Spleen (tissue), 11 donors: ENCODE measurements around the gene GOLGA2. TPM values are rescaled to one million over a fixed set of nuclear protein-coding genes. Genes with fewer than 3 reads are reported as not detected.
A peak's percentile ranks its signal among the peaks of the same experiment; 100 is the strongest.

ENCODE experiments used
- DNase-seq: peaks from one replicate; pipeline ENCODE4 v3.0.0-alpha.2; 2020
- H3K27ac ChIP-seq, 8 donors: fragments of 200-600 bp; sonication (generic) in 7 of 8; 1 replicate in 4 of 8; 2 replicates in 4 of 8; pipeline versions ENCODE4 v1.5.0 to v1.8.0; 2016 to 2021; ENCODE audit warnings: inconsistent platforms in 4 of 8, mild to moderate bottlenecking in 4 of 8, moderate library complexity in 1 of 8
- H3K27me3 ChIP-seq, 7 donors: fragments of 200-600 bp; sonication (generic) in 6 of 7; replicated peaks in 1 of 7; 1 replicate in 4 of 7; 2 replicates in 3 of 7; pipeline versions ENCODE4 v1.5.0 to v1.8.0; 2016 to 2021; ENCODE audit warnings: inconsistent platforms in 3 of 7, mild to moderate bottlenecking in 1 of 7
- H3K36me3 ChIP-seq, 6 donors: fragments of 200-600 bp; sonication (generic) in 5 of 6; 1 replicate in 4 of 6; 2 replicates in 2 of 6; pipeline versions ENCODE4 v1.5.0 to v1.8.0; 2016 to 2021; ENCODE audit warnings: inconsistent platforms in 2 of 6
- H3K4me1 ChIP-seq, 6 donors: fragments of 200-600 bp; sonication (generic) in 5 of 6; 1 replicate in 3 of 6; 2 replicates in 3 of 6; pipeline versions ENCODE4 v1.5.0 to v1.8.0; 2016 to 2021; ENCODE audit warnings: inconsistent platforms in 3 of 6
- H3K4me3 ChIP-seq, 8 donors: fragments of 200-600 bp; sonication (generic) in 7 of 8; 1 replicate in 4 of 8; 2 replicates in 4 of 8; pipeline versions ENCODE4 v1.5.0 to v1.8.0; 2016 to 2021; ENCODE audit warnings: inconsistent platforms in 4 of 8, mild to moderate bottlenecking in 4 of 8, moderate library complexity in 2 of 8
- H3K9me3 ChIP-seq, 8 donors: fragments of 200-600 bp; sonication (generic) in 7 of 8; 1 replicate in 4 of 8; 2 replicates in 4 of 8; pipeline versions ENCODE4 v1.5.0 to v1.8.0; 2016 to 2021; ENCODE audit warnings: inconsistent platforms in 4 of 8
- CTCF ChIP-seq, 11 experiments: fragments of 200-600 bp in 7 of 11; fragments of 450-650 bp in 4 of 11; sonication (generic) in 4 of 11; IDR thresholded peaks in 8 of 11; conservative IDR thresholded peaks in 3 of 11; 1 replicate in 7 of 11; 2 replicates in 4 of 11; pipeline versions ENCODE4 v1.4.0 to v1.8.0; 2016 to 2021; ENCODE audit warnings: antibody characterized with exemption in 11 of 11, inconsistent platforms in 4 of 11, mild to moderate bottlenecking in 1 of 11
- POLR2A ChIP-seq, 3 donors: fragments of 450-650 bp; IDR thresholded peaks; one replicate each; pipeline ENCODE4 v1.5.1; 2017; ENCODE audit warnings: antibody characterized with exemption in 3 of 3, mild to moderate bottlenecking in 1 of 3
- POLR2AphosphoS5 ChIP-seq, 3 donors: sonication (generic); formaldehyde crosslinking; IDR thresholded peaks; one replicate each; pipeline ENCODE4 v1.5.1; 2017; ENCODE audit warnings: antibody characterized with exemption in 3 of 3
- WGBS, 5 donors: extraction: QIAGEN DNeasy Blood & Tissue Kit in 3 of 5; methylation state at CpG; one replicate each; pipeline versions ENCODE4 v1.1.5 to v1.1.7; 2013 to 2018; 5-methylcytosine and 5-hydroxymethylcytosine counted together
- intact Hi-C: fragments of 100-400 bp; cut with DNase I; formaldehyde crosslinking; loops from one replicate; pipeline ENCODE4 v1.15.0; 2023; ENCODE audit warnings: low total_unique reads
- polyA plus RNA-seq, 3 donors: library from polyadenylated mRNA; stranded (reverse); fragments of 200-250 nt; gene quantifications; one replicate each; pipeline ENCODE4 v1.2.1, GENCODE V29; 2013
- total RNA-seq, 7 donors: library from RNA; depleted of rRNA in 3 of 7; stranded (reverse); fragments of >200 nt in 3 of 7; fragmentation: NEBNext Ultra II Directional in 4 of 7; extraction: Animal tissue kit (Norgen Biotek cat#: 25700) in 4 of 7; gene quantifications; one replicate each; pipeline versions ENCODE4 v1.1.0 to v1.2.1, GENCODE V29; 2016 to 2021
- donor health status: healthy with polysubstance abuse.
- donor health status: DM: no; HTN: no; CAD: no; lungs with moderate emphysema.
- donor health status: DM: no; HTN: no; CAD: no.
- donor health status: Bipolar disorder and iron deficiency.
- donor health status: healthy.
- donor health status: DM: no; HTN: no; CAD: no.
- donor health status: DM: yes; HTN: yes; CAD: no.

GOLGA2 gene
- total and polyA plus RNA-seq, 10 donors = 15.5 to 79.0 (median 59.5) TPM

GRCh38 chr9:128271512-128271911 lies 4.3 kb downstream of the GOLGA2 start:
- WGBS, 5 donors = 84 to 94% (median 88%) methylated on average over 5 of the region's 5 CpGs
- Histone ChIP-seq H3K27me3 (no peaks in the 10 kb centered on the region), H3K4me3 (no peak overlapping the region), H3K4me1 (peaks cover 13 to 29% (median 21%) of the 10 kb centered on the region in 6 donors), H3K9me3 (no peaks in the 10 kb centered on the region), H3K36me3 (peaks cover 0 to 73% (median 36%) of the 10 kb centered on the region in 6 donors), H3K27ac (no peak overlapping the region)
- TF ChIP-seq POLR2A (IDR thresholded peaks at IDR 0.05) (no peak), POLR2AphosphoS5 (IDR thresholded peaks at IDR 0.05) (no peak), CTCF (IDR thresholded peaks at IDR 0.05 in 8 of 11, conservative IDR thresholded peaks at IDR 0.05 in 3 of 11) (no peak)
- DNase-seq = no peak
- intact Hi-C loops = no loop called here

GRCh38 chr9:128271112-128271511 lies 4.7 kb downstream of the GOLGA2 start:
- Histone ChIP-seq H3K27ac (no peak overlapping the region), H3K36me3 (peaks cover 0 to 77% (median 36%) of the 10 kb centered on the region in 6 donors), H3K4me1 (peaks cover 12 to 25% (median 18%) of the 10 kb centered on the region in 6 donors), H3K4me3 (no peak overlapping the region), H3K27me3 (no peaks in the 10 kb centered on the region), H3K9me3 (no peaks in the 10 kb centered on the region)
- no peak for DNase-seq
- WGBS, 5 donors = 83 to 97% (median 91%) methylated on average over 2 to 3 of the region's 3 CpGs
- TF ChIP-seq POLR2A (IDR thresholded peaks at IDR 0.05) (no peak), POLR2AphosphoS5 (IDR thresholded peaks at IDR 0.05) (no peak), CTCF (IDR thresholded peaks at IDR 0.05 in 8 of 11, conservative IDR thresholded peaks at IDR 0.05 in 3 of 11) (no peak)
- intact Hi-C loops = no loop called here

DNA sequence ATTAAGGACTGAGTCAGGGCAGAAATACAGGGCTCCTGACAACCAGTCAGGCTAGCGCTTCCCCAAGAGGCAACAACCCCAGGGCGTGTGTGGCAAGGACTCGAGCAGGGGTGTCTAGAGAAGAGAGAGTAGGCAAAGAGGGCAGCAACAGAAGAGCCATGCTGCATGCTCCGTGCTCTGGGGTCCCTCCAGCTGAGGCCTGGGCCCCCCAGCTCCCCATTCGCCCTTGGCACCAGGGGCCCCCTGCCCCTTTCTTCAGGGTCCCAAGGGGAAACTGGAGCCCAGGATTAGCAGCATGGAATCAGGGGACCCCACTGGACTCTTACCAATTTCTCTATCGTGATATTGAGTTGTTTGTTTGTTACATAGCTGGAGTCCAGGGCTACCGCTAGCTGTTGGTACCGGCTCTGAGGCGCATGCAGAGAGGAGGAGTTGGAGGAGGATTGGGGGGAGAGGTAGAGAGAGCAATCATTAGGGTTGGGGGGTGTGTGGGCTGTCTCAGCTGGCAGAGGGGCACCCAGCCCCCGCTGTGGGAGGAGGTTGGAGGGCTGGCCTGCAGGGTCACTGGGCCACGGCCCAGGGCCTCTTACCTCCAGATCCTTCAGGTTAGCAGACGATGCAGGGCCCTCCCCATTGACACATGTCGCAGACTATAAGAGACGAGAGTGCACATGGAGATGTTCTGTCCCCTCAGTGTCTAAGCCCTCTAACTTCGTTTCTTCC lies 8.8 kb downstream of the GOLGA2 start:
- Histone ChIP-seq H3K36me3 (peaks cover 4 to 100% (median 45%) of the 10 kb centered on the region in 6 donors), H3K9me3 (no peaks in the 10 kb centered on the region), H3K27ac (no peak overlapping the region), H3K4me3 (no peak overlapping the region), H3K27me3 (no peaks in the 10 kb centered on the region), H3K4me1 (no peaks in the 10 kb centered on the region)
- DNase-seq = no peak
- intact Hi-C loops = no loop called here
- TF ChIP-seq POLR2A (IDR thresholded peaks at IDR 0.05) (no peak), POLR2AphosphoS5 (IDR thresholded peaks at IDR 0.05) (peak in 1 of 3 donors; percentile 24), CTCF (IDR thresholded peaks at IDR 0.05 in 8 of 11, conservative IDR thresholded peaks at IDR 0.05 in 3 of 11) (no peak)
- 92 to 95% (median 93%) methylated on average over 15 of the region's 15 CpGs for WGBS, 5 donors

GRCh38 chr9:128265348-128265847 lies 10.4 kb downstream of the GOLGA2 start:
- DNase-seq = no peak
- Histone ChIP-seq H3K9me3 (no peaks in the 10 kb centered on the region), H3K4me1 (no peaks in the 10 kb centered on the region), H3K4me3 (no peak overlapping the region), H3K36me3 (peaks cover 13 to 100% (median 50%) of the 10 kb centered on the region in 6 donors), H3K27me3 (no peaks in the 10 kb centered on the region), H3K27ac (no peak overlapping the region)
- TF ChIP-seq CTCF (IDR thresholded peaks at IDR 0.05 in 8 of 11, conservative IDR thresholded peaks at IDR 0.05 in 3 of 11) (no peak), POLR2A (IDR thresholded peaks at IDR 0.05) (no peak), POLR2AphosphoS5 (IDR thresholded peaks at IDR 0.05) (no peak)
- 89 to 99% (median 95%) methylated on average over 10 of the region's 10 CpGs for WGBS, 5 donors
- intact Hi-C loops = no loop called here
